HUDEP-2 (cell line): ENCODE results near the gene ARFGAP2.

ENCODE experiments used
- DNase-seq, 76 experiments: peaks; one replicate each; lab custom pipeline; 2025; ENCODE audit not compliant: unreplicated experiment in 76 of 76; lab: John Stamatoyannopoulos, UW

ARFGAP2 gene

DNA sequence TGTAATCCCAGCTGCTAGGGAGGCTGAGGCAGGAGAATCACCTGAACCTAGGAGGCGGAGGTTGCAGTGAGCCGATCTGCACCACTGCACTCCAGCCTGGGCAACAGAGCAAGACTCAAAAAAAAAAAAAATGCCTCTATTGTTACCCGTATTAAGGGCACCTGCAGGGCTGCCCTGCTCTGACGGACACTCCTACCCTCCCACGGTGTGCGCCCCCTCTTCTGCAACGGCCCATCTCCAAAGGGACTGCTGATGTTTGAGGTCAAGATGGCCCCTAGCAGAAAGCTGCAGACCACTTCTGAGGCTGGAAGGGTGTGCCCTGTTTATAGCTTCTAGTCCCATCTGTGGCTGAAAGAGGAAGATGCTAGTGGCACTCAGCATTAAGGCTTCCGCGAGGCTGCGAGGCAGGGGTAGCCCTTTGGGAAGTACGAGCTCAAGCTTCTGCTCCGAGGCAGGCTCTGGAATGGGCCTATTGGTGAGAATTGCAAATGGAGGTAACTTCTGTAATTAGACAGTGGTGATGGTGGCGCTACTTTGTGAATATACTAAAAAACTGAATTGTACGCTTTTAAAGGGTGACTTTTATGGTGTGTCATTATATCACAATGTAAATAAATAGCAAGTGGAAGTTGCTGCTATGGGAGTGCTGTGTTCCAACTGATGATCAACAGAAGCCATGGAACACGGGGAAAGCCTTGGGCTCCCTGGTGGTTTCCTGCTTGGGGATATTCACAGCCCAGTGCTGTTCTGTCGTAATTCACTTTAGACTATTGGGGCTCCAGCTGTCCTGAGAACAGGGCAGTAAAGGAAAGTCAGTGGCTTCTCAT, 24.3 kb downstream of the ARFGAP2 start:
- DNase-seq, result no peak

DNA sequence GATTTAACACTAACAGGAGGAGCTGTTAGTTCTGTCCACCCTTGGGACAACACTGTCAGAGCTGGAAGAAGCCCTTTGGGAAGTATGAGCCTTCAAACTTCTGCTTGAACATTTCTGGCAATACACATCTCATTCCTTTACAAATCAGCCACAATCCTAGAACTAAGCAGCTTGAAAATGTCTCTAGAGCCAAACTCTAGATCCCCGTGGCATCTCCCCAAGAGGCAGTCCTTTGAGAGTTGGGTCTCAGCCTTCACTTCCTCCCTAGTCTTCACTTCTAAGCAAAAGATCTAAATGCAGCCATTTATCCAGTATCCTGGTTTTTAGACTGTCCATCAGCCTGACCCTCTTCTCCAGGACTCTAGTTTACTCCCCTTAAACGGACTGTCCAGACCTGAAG, 26.9 kb downstream of the ARFGAP2 start:
- DNase-seq, result no peak

DNA sequence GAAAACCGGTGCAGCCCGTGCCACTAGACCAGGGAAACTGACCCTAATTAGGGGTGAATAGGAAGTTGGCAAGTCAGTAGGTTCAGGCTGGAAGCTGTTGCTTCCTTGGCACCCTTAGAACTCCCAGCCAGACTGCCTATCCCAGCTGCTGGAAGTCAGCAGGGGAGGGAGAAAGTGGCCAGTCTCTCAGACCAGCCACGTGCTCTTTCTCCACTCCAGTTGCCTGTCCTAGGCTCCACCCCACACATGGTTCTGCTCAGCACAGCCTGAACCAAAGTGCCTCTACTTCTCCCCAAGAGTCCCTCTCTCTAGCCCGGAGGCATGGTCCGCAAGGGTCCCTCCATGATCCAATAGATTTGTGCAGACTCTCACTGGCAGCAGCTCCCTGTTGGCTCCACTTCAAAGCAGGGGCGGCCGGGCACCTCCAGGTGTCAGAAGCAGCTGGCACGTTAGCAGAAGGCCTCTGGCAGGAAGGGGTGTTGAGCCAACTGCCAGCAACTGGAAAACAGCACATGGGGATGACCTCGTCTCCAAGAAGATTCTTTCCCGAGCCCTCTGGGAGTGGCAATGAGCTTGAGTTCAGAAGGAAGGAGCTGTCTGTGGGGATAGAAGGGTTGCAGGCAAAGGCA, 27.7 kb downstream of the ARFGAP2 start:
- no peak for DNase-seq

DNA sequence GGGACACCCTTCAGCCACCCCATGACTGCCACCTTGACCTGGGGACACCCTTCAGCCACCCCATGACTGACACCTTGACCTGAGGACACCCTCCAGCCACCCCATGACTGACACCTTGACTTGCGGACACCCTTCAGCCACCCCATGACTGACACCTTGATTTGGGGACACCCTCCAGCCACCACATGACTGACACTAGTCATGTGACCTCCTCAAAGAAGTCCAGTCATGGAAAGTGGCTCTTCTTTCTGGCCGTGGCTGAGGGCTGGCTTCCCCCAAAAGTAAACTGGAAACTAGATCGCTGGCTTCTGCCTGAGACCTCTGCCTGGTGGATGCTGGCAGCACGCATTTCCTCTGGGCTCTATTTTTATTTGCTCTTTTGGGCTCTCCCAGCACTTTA, 28.4 kb downstream of the ARFGAP2 start:
- no peak for DNase-seq

DNA sequence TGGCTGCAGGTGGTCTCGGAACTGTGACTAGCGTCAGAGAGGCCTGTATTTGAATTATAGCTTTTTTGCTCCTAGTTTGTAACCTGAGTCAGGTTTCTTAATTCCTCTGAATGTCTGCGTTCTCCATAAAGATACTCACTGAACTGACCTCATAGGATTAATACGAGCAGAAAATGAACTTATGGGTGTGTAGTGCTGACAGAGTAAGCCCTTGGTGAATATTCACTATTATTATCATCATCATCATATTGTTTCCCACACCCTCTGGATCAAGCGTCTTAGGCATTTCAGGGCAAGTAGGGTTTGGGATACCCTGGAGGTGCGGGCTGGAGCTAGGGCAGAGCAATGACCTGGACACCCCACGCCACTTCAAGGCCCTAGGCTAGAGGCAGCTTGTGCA, 29.0 kb downstream of the ARFGAP2 start:
- no peak for DNase-seq

DNA sequence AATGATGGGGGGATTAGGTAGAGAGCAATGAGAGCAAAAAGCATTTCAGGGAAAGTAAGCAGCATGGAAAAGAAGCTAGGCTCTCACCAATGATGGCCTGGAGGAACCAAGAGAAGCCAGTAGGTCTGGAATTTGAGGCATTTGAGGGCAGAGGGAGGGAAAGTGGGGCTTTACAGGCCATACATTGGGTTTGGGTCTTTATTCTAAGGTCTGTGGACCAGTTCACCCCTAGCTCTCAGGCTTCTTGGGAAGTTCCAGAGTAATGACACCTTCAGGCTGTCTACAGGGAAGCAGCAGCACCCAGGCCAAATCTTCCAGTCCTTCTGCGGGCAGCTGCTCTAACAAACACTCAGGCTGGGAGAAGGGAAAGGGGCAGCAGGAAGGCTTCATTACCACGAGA, 29.4 kb downstream of the ARFGAP2 start:
- DNase-seq, result no peak

DNA sequence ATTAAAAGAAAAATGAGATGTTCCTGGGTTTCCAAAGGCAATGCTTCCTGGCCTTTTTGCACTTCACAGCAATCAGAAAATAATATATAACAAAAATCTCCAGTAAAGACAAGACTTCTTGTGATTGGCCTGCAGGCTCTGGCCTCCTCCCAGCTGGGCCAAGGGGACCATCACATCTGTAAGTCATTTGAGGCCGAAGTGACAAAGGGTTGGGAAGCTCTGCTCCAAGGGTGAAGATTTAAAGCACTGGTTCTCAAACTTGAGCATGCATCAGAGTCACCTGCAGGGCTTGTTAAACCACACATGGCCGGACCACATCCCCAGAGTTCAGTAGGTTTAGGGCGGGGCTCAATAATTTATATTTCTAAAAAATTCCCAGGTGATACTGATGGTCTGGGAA, 32.1 kb downstream of the ARFGAP2 start:
- no peak for DNase-seq

DNA sequence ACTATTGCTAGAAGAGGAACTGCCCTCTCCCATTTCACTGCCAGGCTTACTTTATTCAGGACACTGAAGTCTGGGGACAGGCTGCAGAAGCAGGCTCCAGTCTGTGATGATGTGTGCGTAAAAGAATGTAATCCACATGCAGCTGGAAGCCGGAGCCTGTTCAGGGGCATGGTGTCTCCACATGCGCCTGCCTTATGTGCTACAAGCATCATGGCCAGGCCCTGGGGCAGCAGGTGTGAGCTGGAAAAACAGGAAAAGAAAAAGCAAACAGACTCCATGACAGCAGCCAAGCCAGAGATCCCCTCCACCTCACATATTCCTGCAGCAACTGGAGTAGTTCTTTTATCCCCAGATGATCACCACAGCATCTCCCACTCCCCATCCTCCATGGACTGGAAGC, 33.4 kb downstream of the ARFGAP2 start:
- DNase-seq, result no peak

DNA sequence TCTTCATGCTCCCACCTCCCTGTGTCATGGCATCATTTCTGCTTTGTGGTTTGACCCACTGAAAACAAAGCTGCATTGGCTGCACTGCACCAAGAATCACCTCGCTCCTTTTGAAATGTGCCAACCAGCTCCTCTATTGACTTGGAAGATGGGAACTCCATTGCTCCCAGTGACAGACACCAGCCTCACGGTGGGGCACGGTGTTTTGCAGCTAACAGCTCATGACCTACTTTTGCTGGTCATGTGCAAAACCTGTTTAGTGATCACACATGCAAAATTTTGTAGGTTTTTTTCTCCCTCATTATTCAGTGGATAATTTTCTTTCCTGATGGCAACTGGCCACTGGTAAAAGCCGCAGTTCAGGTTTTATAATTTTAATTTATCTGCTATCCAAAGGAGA, 36.8 kb downstream of the ARFGAP2 start:
- no peak for DNase-seq

DNA sequence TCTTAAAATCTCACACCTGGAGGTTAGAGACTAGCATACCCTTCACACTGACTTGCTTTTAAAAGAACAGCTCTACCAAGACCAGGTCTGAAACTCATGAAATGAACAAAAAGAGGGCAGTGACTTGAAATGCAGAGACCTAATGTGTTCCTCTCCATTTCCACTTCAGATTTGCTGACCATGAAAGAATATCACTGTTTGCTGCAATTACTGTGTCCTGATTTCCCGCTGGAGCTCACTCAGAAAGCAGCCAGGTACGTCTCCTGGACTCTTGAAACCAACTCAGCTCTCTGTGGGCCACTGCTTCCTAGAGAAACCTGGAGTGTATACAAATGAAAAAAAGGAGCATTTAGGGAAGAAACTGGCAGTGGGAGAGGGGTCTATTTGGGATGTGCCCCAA, 39.2 kb downstream of the ARFGAP2 start:
- no peak for DNase-seq

DNA sequence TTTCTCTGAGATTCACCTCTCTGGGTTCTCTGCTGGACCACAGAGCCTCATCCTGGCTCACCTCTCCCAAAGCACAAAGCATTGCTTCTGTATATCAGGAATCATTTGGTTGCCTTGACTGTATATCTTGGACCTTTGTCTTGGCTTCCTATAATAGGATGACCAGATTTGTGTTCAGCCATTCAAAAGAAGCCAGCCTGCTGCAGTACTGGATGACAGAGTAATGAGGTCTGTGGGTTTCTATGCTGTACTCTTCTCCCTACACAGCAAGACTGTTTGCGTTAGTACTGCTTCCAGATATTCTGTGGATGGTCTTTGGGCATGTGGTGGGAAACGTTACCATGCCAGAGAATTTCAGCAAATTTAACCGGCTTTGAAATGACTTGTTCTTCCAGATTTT, 39.8 kb downstream of the ARFGAP2 start:
- DNase-seq, result no peak

DNA sequence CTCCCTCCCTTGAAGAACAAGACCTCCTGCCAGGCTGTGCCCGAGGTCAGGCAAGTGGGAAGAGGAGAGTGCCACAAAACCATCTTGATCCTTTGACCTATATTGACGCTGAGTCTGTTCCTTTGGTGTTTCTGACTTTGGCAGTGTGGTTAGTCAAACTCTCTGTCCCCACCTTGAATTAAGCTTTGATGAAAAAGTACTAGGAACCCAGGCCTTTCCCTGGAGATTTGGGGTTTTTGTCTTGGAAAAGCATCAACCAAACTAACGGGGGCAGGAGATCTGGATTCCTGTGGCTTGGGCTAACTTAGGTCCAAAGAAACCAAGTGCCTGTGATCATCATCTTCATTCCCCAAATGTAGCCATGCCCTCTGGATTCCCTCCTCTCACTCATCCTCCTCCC, 40.4 kb downstream of the ARFGAP2 start:
- DNase-seq, result no peak

DNA sequence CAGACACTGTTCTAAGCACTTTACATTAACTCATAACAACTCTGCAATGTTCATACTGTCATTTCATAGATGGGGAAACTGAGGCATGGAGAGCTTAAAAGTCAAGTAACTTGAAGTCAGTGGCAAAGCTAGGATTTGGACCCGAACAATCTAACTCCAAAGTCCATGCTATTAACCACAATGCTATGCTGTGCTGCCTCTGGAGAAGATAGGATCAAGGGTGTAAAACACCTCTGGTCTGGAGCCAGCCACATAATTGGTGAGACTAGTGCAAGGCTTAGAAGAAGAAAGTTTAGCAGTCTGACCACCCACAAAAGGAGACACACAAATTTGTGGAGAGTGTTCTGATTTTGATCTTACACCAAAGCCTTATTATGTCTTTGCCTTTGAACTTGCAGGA, 43.7 kb downstream of the ARFGAP2 start:
- DNase-seq, result peak in 1 of 76 experiments; percentile 12

DNA sequence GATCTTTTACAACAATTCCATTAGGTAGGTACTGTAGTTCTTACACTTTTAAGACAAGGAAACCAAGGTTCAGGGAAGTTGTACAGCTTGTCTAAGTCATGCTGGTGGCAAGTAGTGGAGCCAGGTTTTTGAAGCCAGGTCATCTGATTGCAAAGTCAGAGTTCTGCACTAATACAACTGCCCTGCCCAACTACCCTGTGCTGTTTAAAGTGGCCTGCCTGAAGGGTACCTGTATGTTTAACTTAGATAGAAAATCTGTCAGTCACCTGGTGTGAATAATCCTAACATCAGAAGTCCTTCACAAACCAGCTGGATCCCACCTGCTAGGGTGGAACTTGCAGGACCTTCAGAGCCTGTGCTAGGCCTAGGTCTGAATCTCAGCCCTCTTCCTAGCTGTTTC, 44.2 kb downstream of the ARFGAP2 start:
- DNase-seq, result no peak

DNA sequence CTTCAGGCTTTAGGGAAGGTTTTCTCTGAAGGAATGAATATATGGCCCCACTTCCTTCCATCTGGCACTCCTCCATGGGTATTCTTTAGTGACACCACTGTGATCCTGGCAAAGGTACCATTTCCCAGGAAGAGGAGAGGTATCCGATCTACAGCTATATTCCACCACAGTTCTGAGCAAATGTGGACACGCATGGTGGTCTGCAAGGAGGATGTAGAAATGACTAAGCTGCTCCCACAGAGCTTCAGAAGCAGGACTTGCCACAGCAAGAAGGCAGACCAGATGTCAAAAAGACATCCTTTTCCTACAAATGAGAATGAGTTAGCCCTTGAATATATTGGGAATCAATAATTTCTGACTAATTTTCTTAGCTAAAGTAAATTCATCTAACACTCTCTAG, 45.5 kb downstream of the ARFGAP2 start:
- DNase-seq, result no peak

DNA sequence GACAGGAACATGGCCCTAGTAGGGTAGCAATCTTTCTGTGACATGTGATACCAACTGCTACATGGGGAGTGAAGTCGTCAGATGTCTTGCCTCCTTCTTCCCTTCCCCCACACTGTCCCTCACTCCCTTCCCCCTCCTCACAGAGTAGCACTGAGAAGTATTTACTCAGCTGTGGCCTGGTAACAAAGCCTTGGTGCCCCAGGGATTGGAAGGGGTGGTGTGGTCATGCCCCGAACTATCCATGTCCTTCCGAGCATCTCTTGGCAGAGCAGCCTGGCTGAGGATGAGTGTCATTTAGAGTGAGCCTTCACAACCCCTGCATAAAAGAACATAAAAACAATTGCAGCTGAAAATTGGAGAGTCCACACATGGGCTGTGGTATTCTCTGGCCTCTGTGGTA, 46.1 kb downstream of the ARFGAP2 start:
- DNase-seq, result no peak

DNA sequence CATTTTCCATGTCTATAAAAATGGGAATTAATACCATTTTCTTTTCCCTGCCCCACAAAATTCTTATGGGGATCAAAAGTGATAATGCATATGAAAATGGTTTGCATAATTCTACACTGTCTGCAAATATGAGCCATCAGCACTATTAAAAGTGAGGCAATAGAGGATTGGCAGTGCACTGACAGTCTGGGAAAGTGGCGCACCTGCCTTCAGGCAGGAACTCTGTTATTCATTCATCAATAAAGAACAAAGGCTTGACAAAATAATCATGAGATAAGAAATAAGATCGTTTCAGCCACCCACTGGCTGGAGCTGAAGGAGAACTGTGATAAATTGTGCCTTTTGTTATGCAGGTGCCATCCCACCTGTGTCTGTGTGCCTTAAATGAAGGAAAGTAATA, 49.5 kb downstream of the ARFGAP2 start:
- no peak for DNase-seq

DNA sequence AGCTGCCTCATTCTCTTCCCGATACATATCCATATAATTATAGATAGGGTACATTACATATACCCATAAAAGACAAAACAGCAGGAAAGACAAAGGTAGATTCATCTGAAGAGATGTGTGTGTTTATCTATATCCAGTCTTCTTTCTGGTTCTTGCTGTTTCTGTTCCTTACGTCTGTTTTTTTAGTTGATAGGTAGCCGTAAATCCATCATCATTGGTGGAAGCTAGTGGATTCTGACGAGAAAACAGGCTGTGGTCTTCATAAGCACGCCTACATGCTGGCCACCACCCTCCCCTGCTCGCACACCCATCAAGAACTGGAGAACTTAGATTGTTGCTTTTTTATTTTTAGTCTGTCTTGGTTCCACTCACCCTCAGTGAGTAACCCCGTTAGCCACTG, 51.6 kb downstream of the ARFGAP2 start:
- DNase-seq, result no peak

DNA sequence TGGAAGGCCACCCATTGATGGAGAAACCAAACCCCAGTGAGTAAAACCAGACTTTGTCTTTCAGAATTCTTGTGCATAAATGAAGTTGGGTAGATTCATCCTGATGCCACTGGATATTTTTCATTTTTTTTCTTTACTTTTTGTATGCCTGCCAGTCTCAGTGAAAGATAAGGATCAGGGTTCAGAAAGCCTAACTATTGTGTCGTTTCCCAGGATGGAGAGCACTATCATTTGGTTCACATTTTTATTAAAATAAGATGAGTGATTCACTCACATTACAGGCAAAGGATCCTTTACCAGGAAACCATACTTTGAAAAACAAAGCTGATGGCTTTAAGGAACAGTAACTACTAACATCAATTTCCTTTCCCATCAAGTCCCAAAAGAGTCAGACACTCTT, 52.0 kb downstream of the ARFGAP2 start:
- no peak for DNase-seq

DNA sequence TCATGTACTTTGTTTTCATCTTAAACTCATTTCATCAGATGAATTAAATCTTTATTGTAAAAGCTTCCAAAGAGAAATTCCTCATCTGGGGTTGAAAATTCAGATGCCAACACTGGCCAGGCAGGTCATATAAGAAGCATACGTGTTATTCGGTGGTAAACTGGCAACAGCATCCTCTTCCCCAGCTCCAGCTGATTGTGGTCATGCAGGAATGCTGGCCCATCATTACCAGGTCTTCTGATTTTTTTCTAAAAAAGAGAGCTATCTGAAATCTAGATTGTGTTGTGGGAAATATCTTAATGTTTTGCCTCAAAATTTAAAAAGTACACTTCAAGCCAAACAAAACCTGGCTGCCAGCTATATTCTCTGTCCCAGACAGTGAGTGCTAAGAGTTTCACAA, 53.6 kb downstream of the ARFGAP2 start:
- DNase-seq, result no peak

DNA sequence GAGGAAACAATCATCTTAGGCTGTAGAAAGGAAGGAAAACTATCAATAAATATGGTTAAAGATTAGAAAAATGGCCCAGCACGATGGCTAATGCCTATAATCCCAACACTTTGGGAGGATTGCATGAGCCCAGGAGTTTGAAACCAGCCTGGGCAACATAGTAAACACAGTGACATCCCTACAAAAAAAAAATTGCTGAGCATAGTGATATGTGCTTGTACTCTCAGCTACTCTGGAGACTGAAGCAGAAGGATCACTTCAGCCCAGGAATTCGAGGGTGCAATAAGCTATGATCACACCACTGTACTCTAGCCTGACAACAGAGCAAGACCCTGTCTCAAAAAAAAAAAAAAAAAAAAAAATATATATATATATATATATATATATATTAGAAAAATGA, 54.9 kb downstream of the ARFGAP2 start:
- no peak for DNase-seq

DNA sequence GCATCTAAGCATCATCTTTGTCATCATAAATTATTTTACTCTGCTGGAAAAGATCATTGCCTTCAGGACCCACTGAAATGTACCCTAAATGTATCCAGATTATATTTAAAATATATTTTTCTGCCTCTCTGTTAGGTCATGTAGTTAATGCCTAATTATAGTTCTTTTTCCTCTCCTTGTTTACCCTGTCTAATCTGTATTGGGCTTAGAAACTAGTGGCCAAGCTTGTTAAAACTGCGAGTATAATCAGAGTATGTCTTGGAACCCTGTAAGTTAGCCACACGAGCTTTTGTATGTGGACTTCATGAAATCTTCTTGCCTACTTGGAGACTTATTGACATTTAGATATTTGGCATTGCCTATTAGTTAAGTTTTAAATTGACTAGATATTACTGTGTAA, 55.6 kb downstream of the ARFGAP2 start:
- no peak for DNase-seq
